Endothelial cell of coronary artery (primary cell): ENCODE data around the gene SLC47A1. TPM values are rescaled to one million over a fixed set of nuclear protein-coding genes. Genes with fewer than 3 reads are reported as not detected.

ENCODE experiments used
- total RNA-seq: library from RNA; depleted of rRNA; stranded (reverse); fragments of >200 nt; gene quantifications from 2 replicates; pipeline ENCODE4 v1.2.3, GENCODE V29; 2014

Gene SLC47A1
- 3.4 and 4.1 TPM in 2 replicates for total RNA-seq

GRCh38 chr17:19533718-19534561 is at the start of gene SLC47A1:
TSS of gene SLC47A1 (plus strand) at chr17:19533854. CDS start at chr17:19533940, 86 bp downstream.

Other genes starting within 250 kb of the SLC47A1 start
- gene B9D1, start 171.1 kb upstream of the SLC47A1 start, total RNA-seq = 18.4 and 32.7 TPM in 2 replicates
- 10.1 and 12.8 TPM in 2 replicates for gene MAPK7, start 155.4 kb upstream of the SLC47A1 start, total RNA-seq
- 0.09 TPM in 1 of 2 replicates, not detected in the other for gene MFAP4, start 146.7 kb upstream of the SLC47A1 start, total RNA-seq
- 0.19 TPM in 1 of 2 replicates, not detected in the other for gene RNF112, start 122.6 kb upstream of the SLC47A1 start, total RNA-seq
- gene ALDH3A2, start 114.9 kb downstream of the SLC47A1 start, total RNA-seq = 27.0 and 40.1 TPM in 2 replicates
- gene SLC47A2, start 182.7 kb downstream of the SLC47A1 start, total RNA-seq = not detected in 2 replicates
- gene ALDH3A1, start 214.4 kb downstream of the SLC47A1 start, total RNA-seq = 0.36 and 0.38 TPM in 2 replicates